HuH-7 (cell line): ENCODE measurements around the gene METTL24.
"Not testable (repeated sequence)": the region's sequence is repeated elsewhere in the genome, so short reads cannot be mapped to it uniquely, and the experiment has no call there.

ENCODE experiments used
- DNase-seq: peaks from one replicate; pipeline ENCODE4 v3.0.0; 2011; ENCODE audit warnings: low spot score

The METTL24 gene

DNA sequence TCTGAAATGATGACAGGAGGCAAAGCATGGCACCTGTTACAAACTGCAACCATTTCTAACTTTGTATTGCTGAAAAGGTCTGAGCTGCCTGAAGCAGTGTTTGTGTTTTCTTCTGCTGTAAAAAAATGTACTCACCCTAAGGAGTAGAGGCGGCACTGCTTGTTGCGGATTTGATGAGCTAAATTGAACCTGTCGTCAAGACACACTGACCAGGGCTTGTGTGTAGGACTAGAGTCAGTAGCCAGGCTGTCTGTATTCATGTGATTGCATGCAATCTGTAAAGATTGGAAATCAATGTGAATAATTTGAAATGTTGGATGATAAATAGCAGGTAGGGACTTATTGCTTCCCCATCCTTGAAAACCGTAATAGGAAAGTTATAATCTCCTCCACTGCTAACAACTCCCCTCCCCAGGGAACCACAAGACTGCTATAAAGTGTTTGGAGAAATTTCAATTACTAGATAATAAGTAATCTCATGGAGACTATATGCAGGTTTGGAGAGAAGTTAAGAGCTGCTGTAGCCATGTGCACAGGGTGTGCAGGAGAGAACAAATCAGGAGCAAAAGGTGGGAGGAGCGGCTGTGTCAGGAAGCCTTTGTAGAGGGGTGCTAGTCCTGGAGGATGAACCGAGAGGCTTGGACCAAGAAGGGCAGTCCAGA is 42.8 kb downstream of the METTL24 start:
- DNase-seq = no peak

DNA sequence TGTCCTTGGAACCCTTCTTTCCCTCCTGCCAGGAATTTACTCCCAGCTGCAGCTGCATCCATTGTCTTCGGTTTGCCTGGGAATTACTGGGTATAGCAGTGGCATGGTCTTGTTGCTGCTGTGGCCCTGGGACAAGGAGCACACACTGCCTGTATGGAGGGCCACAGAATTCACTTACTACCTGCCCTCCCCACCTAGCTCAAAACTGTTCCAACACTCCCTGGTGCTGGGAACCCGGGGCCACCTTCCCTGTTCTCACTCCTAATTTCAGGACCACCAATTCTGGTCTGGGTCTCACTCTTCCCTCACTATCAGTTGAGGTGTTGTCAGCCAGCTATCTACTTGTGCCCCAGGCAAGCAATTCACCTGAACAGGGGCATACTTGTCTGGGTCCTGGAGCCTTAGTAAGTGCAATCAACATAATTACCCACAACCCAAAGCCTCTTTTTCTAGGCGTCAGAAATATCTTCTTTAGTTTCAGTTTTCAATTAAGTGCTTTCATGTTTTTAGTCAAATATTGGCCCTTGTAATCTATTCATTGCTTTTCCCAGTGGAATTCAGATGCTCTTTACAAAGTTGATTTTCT is 47.2 kb downstream of the METTL24 start:
- DNase-seq = no peak

DNA sequence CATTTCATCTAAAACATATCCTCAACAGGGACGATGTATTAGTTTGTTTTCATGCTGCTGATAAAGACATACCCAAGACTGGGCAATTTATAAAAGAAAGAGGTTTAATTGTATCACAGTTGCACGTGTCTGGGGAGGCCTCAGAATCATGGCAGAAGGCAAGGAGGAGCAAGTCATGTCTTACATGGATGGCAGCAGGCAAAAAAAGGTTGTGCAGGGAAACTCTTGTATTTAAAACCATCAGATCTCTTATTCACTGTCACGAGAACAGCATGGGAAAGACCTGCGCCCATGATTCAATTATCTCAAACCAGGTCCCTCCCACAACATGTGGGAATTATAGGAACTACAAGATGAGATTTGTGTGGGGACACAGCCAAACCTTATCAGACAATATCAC is 48.7 kb downstream of the METTL24 start:
- not testable (repeated sequence) for DNase-seq

DNA sequence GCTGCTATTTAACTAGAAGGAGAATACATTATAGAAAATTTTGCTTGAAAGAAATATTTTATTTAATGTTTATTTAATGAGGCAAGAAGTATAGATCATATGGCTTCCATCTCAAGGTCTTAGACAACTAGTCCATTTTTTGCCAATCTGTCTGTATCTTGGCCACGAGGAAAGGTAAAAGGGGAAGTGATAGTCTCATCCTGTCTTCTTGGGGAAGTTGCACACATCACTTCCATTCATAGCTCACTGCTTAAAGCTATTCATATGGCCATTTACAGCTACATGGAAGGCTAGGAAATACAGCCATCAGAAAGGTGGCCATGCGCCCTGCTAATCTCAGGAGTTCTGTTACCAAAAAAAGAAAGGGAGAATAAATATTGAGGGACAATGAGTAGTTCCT is 50.8 kb downstream of the METTL24 start:
- no peak for DNase-seq

DNA sequence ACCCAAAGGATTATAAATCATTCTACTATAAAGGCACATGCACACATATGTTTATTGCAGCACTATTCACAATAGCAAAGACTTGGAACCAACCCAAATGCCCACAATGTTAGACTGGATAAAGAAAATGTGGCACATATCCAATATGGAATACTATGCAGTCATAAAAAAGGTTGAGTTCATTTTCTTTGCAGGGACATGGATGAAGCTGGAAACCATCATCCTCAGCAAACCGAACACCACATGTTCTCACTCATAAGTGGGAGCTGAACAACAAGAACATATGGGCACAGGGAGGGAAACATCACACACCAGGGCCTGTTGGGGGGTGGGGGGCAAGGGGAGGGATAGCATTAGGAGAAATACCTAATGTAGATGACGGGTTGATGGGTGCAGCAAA is 52.3 kb downstream of the METTL24 start:
- not testable (repeated sequence) for DNase-seq

DNA sequence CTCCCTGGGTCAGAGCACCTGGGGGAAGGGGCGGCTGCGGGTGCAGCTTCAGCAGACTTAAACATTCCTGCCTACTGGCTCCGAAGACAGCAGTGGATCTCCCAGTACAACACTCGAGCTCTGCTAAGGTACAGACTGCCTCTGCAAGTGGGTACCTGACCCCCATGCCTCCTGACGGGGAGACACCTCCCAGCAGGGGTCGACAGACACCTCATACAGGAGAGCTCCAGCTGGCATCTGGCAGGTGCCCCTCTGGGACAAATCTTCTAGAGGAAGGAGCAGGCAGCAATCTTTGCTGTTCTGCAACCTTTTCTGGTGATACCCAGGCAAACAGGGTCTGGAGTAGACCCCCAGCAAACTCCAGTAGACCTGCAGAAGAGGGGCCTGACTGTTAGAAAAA is 54.5 kb downstream of the METTL24 start:
- DNase-seq = not testable (repeated sequence)

DNA sequence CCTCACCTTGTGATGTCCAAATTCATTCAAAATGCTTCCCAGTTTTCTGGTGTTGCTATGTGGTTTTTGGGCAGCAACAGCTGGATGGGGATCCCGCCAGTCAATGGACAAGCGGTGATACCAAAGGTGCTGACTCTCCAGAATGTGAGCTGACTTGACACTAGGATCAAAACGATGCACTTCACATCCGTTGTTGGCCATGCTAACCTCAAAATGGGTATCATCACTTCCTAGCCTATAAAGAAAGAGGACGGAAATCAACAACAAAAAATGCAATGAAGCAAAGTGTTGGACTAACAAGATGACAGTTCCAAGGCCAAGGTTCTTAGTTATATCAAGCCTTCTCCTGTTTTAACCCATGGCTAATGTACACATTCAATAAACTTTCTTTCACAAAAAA is 59.2 kb downstream of the METTL24 start:
- DNase-seq = no peak

DNA sequence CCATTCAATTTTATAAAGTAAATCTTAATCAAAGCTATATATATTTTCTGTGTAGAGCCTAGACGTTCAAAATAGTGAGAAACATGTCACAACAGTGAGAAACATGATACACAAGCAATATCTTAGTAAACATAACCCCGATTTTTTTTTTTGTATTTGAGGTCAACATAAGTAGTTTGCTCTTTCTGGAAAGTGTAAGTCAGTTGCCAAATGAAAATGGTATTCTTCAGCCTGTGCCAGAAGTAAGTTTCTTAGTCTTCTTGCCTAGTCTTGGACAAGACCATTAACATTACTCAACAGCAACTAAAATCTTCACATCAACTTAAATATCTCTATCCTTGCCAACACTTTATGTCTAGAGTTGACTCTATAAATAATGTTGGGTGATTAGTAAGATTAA is 59.7 kb downstream of the METTL24 start:
- no peak for DNase-seq

DNA sequence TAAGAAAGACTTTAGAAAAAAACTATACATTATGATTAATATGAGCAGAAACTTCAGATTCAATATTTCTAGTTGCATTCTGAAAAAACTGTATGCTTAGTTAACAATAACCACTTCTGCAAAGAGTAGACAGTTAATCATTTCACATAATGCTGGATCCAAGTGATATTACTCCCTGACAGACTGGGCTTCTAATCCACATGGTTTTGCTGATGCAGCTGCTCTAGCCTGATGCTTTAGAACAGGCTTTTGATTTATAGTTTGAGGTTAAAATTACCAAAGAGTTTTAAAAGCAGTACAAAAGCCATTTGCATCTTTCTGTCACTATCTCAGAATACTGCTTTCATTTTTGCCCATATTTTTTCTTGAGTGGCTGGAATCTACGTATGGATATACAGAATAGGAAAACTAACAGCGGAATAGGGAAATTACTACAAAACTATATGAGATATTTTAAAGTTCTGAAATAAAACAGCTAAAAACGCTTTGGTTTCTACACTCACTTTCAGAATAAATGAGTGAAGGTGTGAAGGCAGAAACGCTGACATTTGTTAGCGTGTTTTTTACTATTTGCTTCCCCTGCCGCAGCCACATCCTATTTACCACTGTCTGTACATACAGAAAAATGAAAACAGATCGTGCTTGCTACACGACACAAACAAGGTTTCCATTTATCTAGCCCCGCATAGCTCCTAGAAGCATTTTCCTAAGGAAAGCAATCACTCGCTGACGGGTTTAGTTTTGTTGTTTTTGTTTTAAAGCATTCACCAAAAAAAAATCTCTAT is 61.7 kb downstream of the METTL24 start:
- DNase-seq = no peak

DNA sequence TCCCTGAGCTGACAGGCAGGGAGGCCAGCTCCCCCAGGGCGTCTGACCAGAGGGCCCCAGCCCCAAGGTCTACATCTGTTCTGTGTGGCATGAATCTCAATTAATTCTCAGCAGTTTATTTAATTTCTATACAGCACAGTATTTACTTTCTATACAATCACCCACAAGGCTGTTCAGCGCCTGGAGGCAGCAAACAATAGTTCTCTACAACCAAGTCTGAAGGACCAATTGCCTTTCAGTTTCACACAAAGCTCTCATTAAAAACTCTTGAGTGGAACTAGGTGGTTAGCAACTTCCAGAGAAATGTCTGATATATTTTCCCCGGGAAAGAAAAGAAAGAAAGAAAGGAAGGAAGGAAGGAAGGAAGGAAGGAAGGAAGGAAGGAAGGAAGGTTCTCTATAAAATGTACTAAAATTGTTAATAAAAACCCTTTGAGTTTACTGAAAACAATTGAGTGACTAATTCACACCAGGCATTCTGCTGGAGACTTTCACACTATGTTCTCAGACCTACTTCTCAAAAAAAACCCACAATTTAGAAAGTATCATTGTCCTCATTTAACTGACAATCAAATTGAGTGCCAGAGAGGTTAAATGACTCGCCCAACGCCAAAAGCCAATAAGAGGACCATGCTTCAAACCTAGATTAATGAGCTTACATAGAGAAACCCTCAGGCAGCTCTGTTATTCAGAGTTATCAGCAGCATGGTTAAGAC is 62.5 kb downstream of the METTL24 start:
- no peak for DNase-seq

DNA sequence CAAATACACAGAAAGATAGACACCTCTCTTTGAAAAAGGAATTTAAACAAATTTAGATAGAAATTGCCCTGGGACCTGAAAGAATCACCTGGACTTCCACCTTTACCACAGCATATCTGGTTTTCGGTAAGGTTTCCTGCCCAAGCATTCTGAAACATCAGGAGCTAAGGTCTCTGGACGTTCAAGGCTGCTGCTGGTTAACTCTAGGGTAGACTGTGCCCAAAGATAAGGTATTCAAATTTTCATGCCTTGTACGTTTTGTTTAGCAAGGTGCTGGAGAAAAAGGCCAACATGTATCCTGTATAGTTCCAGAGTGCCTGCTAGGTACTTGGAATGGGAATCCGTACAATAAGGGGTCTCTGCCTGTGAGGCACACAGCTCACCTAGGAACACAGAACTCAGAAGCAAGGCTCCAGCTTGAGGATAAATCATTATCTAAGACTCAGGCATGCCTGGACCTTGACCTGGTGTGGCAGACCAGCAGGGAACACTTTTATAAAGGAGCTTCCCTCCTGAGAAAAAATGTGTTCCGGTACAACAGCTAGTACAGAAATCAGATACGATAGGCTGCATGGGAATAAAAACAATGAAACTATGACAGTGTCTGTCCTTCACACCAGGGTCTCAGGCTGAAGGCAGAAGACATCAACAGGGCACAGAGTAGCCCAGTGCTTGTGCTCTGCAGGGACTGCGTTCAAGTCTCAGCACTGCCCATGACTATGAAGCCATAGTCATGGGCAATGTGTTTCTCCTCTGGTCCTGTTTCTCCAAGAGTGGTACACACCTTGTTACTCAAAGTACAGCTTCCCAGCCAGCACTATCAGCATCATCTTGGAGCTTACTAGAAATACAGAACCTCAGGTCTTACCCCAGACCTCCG is 70.4 kb downstream of the METTL24 start:
- DNase-seq = peak; percentile 8

DNA sequence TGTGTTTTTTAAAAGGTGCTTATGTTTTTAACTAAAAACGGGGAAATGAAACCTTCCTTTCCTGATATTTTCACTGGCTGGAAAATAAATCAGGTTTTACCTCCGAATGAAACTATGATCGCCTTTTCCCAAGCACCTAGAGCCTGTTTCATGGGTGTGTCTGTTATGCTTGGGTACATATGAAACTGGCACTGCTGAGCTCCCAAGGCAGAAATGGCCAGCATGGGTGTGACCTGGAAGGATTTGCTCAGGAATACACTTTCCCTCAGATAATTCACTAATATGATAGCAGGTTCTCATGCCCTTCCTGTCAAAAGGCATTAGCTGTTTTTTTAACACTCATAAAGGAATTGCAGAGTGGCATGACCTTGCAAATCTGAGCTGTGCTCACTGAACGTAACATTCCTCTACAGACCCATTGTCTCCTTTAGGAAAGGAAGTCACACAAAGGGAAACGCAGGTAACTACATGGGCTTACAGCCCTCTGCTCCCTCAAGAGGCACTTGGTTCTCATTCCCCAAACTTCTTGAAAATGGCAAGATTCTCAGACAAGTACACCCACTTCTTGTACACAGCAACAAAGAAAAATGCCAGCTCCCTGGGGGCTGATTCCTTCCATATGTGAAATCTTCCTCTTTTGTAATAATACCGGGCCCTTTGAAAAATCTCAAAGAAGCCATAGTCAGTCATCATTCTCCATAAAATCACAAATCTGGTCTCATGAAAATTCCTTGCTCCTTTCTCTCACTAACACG is 72.7 kb downstream of the METTL24 start:
- DNase-seq = no peak

DNA sequence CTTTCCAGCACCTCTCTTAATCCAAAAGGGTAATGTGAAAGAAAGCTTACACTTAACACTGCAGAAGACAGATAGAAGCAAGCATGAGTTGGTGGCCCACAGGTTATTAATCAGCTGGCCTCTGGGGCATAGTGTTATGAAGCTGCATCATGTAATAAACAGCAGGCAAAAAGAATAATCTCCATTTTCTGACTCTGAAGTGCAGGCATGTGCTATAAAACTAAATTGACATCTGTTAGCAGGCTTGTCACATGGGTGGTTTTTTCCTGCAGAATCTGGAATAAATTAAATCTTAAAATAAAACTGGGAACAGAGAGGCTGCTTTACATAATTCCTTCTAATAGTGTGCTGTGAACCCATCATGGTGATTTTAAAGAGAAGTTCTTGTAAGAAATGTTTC is 73.3 kb downstream of the METTL24 start:
- no peak for DNase-seq

DNA sequence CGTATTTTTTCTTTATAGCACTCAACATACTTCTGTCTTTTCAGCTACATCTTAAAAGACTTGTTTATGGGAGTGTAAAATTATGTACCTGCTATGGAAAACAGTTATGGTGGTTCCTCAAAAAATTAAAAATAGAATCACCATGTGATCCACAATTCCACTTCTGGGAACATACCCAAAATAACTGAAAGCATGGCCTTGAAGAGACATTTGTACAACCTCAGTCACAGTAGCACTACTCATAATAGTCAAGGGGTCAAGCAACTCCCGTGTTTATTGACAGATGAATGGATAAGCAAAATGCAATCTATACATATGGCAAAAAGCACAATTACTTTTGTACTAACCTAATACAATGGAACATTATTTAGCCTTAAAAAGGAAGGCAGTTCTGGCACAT is 74.5 kb downstream of the METTL24 start:
- DNase-seq = no peak

DNA sequence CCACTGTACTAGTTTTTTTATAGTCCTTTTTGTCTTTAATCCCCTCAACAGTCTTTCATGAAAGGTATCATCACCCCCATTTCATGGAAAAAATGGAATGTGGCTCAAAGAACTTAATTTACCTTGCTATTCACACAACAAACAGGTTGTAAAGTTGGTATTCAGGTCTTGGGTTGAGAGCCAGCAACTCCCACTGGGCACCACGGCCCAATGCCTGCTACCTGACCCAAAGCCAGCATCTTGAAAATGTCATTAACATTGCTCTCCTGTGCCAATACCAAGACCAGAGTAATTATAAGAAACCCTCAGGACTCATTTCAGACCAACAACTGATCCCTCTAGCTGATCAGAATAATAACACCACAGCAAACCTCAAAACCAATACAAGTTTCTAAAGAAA is 75.7 kb downstream of the METTL24 start:
- DNase-seq = no peak

DNA sequence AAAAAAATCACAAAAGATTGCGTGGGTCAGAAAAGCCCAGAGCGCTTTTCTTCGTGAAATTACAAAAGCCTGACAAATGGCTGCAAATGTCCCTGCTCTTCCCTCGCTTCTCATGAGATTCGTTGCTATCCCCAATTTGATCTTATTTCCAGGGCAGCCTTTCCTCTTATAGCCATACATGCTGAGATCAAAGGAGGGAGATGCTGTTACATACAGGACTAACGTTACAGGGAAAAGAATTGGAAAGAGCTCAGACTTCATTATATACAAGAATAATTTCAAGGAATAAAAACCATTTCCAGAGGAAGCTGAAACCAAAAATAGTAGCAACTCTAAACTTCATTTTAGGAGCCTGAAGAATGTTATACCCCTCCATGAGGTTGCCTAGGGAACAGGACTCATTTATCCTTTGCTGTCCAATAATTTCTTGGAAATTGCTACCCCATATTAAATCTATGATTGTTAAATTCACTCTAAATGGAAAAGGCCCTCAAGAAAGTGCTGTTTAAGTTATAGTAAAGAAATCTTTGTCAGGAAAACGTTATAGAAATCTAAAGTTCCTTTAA is 81.0 kb downstream of the METTL24 start:
- DNase-seq = no peak

DNA sequence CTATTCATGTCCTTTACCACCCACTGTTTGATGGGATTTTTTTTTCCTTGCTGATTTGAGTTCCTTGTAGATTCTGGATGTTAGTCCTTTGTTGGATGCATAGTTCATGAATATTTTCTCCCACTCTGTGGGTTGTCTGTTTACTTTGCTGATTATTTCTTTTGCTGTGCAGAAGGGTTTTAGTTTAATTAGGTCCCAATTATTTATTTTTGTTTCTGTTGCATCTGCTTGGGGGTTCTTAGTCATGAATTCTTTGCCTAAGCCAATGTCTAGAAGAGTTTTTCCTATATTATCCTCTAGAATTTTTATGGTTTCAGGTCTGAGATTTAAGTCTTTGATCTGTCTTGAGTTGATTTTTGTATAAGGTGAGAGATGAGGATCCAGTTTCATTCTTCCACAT is 85.4 kb downstream of the METTL24 start:
- DNase-seq = not testable (repeated sequence)

DNA sequence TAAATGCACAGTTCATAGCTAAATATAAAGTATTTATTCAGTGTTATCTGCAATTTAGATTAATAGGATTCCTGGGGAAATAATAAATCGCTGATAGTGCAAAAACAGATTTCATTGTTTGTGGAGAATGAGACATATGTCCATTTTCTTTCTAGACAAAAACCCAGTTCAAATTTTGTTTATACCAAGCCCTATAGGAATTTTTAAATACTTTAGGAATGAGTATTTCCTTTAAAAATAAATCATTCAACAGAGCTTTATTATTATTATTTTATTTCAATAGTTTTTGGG is 86.5 kb downstream of the METTL24 start:
- DNase-seq = no peak

DNA sequence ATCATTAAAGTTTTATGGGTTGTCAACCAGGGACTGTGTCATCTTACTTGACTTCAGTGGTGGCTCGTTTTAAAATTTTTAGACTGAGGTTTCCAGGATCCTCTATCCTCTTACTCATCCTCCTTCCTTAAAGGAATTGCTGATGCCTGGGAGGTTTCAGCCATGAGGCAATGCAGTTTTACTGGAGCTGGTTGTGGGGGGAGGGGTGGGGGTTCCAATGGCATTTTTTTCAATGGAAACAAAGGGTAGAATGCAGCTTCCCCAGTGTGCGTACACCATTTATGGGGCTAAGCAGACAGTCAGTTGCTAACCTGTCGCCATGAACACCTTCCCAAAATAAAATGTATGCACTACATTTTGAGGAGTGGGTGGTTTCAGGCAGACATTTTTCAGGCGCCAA is 88.0 kb downstream of the METTL24 start:
- DNase-seq = no peak

DNA sequence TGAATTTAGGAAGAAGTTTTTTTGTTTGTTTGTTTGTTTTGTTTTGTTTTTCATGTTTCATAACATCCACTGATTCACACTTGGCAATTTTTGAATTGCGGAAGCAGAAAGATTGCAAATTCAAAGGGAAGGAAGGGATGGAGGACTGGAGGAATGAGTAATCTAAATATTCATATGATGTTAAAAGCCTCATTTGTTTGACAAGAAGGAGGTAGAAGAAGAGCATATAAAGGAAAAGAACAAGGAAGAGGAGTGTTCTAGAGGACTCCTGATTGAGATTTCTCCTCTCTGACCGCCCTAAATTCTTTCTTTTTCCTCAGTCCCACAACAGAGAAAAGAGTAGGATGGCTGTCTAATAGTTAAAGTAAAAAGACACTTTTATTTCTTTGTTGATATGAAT is 88.5 kb downstream of the METTL24 start:
- DNase-seq = no peak

DNA sequence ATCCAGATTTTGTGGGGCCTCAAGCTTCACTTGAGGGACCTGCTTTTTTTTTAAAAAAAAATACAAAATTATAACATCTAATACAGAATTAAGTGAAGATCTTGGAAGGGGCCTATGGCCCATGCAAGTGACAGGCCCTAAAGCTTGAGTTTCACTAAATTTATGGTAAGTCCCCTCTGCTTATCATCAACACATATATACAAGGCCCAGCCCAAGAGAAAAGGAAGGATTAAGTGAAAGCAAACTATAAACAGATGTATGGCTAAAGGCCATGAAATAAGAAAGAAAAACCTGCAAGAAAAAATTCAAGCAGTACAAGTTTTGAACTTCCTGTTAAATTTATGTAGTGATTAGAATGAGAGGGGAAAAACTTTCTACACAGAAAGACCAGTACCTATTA is 91.2 kb downstream of the METTL24 start:
- DNase-seq = no peak
